MM.1S (cell line): ENCODE measurements around the gene ZFP91.

ENCODE experiments used
- EZH2 ChIP-seq: fragments of 300-600 bp; sonication (generic); optimal IDR thresholded peaks from 2 replicates; pipeline ENCODE3; 2017; ENCODE audit warnings: low read depth, mild to moderate bottlenecking, antibody characterized with exemption, low read length, mixed read lengths
- EZH2phosphoT487 ChIP-seq: fragments of 300-600 bp; sonication (generic); IDR thresholded peaks from 2 replicates; pipeline ENCODE4 v1.6.1; 2018; ENCODE audit warnings: antibody characterized with exemption, low read length
- TF ChIP-seq, protein P1 (sequence below): fragments of 300-600 bp; sonication (generic); IDR thresholded peaks from 2 replicates; pipeline ENCODE4 v1.5.1; 2016; ENCODE audit warnings: antibody characterized with exemption, low read length, mixed read lengths

- TF ChIP-seq, protein P1, sequence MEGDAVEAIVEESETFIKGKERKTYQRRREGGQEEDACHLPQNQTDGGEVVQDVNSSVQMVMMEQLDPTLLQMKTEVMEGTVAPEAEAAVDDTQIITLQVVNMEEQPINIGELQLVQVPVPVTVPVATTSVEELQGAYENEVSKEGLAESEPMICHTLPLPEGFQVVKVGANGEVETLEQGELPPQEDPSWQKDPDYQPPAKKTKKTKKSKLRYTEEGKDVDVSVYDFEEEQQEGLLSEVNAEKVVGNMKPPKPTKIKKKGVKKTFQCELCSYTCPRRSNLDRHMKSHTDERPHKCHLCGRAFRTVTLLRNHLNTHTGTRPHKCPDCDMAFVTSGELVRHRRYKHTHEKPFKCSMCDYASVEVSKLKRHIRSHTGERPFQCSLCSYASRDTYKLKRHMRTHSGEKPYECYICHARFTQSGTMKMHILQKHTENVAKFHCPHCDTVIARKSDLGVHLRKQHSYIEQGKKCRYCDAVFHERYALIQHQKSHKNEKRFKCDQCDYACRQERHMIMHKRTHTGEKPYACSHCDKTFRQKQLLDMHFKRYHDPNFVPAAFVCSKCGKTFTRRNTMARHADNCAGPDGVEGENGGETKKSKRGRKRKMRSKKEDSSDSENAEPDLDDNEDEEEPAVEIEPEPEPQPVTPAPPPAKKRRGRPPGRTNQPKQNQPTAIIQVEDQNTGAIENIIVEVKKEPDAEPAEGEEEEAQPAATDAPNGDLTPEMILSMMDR = no peak
- TF ChIP-seq EZH2phosphoT487 (no peak), EZH2 (no peak)
Measured at GRCh38 chr11:58606930-58607714, 28.3 kb downstream of the ZFP91 start.
